Stimulated activated CD8-positive, alpha-beta memory T cell treated with anti-CD3 and anti-CD28 coated beads, Interleukin-15, amount 100 ng/mL, for 4 hours (primary cell): ENCODE results near the gene SPC24.
A peak's percentile ranks its signal among the peaks of the same experiment; 100 is the strongest.
"Not testable (repeated sequence)": the region's sequence is repeated elsewhere in the genome, so short reads cannot be mapped to it uniquely, and the experiment has no call there.

Experiments
- DNase-seq, 2 donors: peaks; one replicate each; pipeline ENCODE4 v3.0.0-alpha.2; 2020; ENCODE audit warnings: low read depth in 2 of 2

Gene SPC24

DNA sequence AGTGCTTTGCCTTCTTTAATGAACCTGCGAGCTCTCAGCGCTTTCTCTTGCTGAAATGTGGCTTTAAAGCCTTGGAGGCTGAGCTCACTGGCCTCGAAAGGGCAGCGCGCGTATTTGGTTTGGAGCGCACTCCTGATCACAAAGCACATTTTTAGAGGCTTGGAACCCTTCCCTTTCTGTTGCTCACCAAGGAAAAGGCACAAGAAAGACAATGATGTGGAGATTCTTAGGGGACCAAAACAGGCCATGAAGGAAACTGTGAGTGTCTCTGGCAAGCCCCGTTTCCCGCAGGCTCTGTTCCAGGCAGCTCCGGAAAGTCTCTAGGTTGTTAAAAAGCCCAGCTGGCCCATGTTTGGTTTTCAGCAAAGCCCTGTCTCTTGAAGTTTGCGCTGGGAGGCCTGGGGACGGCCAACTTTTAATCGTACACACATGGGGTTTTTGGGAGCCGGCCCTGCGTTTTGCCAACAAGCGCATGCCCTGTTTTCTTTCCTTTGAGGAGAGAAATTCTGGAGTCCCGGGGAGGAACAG lies 9.4 kb upstream of the SPC24 start:
- no peak for DNase-seq

DNA sequence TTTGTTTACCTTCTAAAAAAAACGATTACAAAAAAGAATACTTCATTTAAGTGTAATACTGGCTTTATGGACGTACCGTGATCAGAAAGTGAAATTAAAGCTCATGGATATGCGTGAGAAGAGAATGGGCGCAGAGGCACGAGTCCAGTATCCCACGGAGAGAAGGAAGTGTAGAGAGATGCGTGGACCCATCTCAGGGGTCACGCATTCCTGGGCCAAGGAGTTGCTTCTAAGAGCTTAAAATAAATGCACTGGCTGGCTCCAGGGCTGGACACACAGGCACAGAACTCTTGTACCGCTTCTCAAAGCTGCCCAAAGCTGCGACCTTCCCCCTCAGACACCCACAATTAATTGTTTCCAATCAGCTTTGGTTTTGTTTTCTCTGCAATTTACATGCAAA lies 8.7 kb upstream of the SPC24 start:
- no peak for DNase-seq

DNA sequence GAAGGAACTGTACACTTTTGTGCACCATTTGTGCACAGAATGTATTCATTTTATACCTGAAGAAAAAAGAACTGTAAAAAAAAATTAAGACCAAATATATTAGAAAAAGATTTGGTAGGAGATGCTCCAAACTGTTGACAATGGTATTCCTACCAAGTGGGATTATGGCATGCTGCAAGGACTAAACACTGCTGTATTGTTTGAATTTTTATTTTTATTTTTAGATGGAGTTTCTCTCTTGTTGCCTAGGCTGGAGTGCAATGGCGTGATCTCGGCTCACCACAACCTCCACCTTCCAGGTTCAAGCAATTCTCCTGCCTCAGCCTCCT lies 4.8 kb upstream of the SPC24 start:
- DNase-seq: not testable (repeated sequence)

DNA sequence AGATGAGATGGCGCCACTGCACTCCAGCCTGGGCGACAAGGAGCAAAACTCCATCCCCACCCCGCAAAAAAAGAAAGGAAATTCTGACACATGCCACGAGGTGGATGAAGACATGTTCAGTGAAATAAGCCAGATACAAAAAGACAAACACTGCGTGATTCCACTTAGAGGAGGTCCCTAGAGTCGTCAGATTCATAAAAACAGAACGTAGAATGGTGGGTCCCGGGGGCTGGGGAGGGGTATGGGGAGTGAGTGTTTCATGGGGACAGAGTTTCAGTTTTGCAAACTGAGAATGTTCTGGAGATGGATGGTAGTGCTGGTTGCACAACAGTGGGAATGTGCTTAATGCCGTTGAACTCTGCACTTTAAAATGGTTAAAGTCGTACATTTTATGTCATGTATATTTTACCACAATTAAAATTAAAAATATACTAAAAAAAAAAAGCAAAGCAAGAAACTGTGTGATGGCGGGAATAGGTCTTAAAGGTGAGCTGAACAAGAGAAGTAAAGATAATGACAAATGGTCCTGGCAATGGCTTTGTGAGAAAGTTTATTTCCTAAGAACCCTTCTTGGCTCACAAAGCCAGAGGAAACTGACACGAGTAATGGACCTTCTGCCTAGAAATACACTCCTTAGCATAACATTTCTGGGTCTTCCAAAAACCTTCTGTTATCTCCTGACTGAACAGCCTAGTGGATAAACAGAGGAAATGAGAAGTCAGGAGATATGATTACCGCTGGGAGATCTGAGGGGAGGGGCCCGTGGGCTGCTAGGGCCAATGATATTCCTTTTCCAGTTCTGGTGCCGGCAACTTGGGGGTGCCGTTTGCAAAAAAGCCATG lies 4.2 kb upstream of the SPC24 start:
- DNase-seq: no peak

DNA sequence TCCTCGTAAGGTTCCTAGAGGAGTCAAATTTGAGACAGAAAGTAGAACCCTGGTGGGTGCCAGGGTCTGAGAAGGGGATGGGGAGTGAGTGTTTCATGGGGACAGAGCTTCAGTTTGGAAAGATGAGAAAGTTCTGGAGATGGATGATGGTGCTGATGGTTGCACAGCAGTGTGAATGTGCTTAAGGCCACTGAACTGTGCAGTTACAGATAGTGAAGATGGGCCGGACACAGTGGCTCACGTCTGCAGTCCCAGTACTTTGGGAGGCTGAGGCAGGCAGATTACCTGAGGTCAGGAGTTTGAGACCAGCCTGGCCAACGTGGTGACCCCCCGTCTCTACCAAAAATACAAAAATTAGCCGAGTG lies 917 bp downstream of the SPC24 start:
- DNase-seq: no peak

DNA sequence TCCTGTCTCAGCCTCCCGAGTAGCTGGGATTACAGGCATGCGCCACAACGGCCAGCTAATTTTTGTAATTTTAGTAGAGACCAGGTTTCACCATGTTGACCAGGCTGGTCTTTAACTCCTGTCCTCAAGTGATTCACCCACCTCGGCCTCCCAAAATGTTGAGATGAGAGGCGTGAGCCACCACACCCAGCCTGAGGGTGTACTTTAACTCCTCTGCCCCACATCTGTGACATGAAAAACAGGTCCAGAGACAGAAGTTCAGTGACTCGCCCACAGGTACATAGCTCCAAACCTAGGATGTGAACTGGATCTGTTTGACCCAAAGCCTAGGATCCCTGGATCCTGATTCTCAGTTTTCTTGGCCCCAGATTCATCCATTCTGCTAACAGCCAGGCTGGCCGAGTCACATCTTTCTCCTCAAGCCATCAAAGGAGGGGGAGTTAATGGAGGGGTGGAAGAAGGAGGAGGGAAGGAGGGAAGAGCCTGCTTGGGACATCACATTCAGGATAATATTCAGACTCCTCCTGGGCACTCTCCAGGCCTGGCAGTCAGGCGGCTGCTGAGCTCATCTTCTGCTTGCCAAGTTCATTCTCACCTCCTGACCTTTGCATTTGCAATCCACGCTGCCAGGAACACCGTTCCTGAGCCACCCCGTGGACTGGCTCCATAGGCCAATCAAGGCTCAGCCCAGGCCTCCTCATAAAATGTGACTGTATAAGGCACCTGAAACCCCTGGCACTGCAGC lies 3.1 kb downstream of the SPC24 start:
- DNase-seq: no peak

DNA sequence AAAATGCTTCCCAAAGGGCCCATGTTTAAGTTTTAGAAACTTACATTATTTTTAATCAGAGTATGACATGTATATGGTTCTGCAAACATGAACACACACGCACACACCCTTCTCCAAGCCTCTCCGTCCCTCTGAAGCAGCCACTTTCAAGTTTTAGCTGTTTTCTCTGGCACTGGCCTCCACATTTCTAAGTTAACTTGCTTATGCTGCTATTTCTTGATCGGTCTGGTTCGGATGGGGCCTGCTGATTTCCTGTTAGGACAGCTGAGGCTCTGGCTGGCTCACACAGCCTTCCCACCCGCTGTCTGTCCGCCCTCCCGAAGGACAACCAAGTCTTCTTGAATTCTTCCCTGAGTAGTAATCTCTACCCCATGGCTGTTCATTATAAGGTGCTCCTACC lies 4.4 kb downstream of the SPC24 start:
- no peak for DNase-seq

DNA sequence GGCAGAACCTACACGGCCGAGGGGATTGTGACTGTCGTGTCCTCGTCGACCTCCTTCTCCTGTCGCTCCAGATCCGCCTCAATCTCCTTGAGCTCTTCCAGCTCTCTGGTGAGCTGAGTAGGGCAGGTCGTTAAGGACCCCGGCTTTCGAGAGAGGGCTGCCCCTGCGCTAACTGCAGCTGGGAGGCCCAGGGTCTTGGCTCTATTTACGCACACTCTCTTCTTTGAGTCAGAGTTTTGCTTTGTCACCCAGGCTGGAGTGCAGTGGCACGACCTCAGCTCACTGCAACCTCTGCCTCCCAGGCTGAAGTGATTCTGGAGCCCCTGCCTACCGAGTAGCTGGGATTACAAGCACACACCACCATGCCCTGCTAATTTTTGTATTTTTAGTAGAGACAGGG lies 7.6 kb downstream of the SPC24 start:
- DNase-seq: no peak

DNA sequence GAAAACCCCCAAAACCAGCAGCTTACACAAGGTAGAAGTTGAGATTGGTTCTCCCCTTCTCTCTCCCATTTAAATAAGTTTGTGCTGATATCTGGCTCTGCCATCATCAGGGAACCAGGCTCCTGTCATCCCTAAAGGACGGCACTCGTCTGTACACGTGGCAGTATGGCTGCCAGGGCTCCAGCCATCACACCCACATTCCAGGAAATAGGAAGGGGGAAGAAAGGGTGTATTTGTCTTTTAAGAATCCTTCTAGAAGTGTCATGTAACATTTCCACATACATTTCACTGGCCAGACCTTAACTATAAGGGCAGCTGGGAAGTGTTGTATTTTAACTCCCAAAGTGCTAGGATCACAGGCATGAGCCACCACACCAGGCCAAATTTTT lies 10.1 kb downstream of the SPC24 start:
- no peak for DNase-seq

DNA sequence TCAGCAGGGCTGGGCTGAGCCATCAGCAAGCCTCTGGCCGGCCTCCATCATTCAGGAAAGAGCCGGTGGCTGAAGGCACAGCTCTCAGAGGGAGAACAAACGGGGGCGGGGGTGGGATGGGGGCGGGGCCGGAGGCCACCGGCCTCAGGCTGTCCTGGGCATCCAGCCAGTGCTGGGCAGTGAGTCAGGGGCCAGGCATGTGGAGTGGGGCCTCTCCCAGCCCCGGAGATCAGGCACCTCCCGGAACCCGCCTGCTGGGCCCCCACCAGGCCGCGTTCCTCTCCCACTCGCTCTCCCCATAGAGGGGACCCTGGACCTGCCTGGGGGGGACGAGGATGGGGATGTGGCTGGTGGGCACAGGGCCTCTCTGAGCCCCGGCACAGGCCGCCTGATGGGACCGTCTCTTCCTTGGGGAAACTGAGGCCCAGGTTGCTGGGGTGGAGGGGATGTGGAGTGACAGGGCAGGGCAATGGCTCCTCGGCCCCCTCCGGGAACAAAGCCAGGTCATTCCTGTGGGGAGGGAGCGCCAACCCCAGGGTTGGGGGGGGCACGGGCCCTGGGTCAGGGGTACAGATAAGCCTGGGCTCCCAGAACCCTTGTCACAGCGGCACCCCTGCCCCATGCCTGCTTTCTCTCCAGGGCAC lies 12.9 kb downstream of the SPC24 start:
- DNase-seq: no peak

DNA sequence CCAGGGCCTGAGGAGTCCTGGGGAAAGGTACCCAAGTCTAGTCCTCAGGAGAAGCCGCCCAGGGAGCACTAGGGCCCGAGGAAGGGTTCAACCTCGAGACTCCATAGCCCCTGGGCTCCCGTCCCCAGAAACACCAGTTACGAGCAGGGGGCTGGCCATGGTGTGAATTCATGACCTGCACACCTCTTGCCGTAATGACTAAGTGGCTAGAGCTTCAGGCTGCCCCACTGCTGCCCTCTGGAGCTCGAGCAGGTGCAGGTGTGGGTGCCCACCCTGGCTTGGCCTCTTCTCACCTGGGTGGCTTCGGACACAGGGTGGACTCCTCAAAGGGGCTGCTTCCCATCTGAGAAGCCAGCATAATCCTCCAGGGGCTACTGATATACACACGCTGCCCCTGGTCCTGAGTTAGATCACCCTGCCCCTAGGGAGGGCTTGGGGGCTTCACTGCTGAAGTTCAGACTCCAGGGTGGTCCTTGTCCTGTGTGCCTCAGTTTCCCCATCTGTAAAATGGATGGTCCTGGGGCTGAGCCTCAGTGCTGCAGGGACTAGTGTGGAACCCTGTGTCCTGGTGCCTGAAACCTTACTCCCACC lies 13.6 kb downstream of the SPC24 start:
- DNase-seq: no peak

DNA sequence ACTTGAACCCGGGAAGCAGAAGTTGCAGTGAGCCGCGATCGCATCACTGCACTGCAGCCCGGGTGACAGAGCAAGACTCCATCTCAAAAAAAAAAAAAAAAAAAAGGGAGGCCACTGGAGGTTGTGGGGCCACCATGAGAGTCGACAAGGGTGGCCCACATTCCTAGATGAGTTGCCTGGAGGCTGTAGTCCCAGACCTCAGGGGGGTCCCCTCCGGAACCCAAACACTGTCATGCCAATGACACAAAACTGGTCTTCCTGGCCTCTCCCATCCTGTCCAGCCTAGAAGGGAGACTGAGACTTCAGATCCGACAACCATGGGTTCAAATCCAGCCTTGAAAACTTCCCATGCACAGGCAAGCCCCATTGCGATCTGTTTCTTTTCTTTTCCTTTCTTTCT lies 14.7 kb downstream of the SPC24 start:
- no peak for DNase-seq

DNA sequence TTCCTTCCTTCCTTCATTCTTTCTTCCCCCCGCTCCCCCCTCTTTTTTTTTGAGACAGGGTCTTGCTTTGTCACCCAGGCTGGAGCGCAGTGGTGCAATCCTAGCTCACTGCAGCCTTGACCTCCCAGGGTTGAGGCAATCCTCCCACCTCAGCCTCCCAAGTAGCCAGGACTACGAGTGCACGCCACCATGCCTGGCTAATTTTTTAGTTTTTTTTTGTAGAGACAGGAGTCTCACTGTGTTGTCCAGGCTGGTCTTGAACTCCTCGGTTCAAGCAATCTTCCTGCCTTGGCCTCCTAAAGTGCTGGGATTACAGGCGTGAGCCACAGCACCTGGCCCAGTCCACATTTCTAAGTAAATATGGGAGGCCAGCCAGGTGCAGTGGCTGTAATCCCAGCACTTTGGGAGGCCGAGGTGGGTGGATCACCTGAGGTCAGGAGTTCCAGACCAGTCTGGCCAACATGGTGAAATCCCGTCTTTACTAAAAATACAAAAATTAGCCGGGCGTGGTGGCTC lies 15.5 kb downstream of the SPC24 start:
- DNase-seq: not testable (repeated sequence)

DNA sequence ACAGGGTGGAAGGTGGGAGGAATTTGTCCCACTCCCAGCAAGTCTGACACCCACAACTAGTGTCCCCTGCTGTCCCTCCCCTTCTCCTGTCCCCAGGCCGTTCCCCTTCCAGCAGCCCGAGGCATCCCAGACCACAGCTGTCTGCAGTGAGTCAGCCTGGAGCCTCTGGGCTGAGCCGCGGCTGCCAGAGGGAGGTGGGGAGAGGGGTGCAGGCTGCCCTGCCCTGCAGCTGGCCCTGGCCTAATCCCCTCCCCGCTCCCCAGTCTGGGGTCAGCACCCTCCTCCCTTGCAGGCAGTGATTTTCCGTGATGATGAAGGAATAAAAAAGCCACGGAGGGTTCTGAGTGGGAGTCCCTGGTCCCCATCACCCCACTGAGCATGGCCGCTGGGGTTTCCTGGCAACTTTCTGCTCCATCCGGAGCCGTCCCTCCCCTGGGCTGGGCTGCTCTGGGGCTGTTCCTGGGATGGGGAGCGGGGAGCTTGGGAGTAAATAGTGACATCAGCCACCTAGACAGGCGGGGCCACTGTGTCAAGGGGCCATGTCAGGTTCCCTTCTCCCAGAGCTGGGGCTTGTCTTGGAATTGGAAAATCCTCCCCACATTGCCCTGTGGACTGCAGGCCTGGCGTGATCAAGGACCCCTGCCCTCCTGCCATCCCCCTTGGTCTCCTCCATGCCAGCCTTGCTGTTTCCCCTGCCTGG lies 16.8 kb downstream of the SPC24 start:
- no peak for DNase-seq

DNA sequence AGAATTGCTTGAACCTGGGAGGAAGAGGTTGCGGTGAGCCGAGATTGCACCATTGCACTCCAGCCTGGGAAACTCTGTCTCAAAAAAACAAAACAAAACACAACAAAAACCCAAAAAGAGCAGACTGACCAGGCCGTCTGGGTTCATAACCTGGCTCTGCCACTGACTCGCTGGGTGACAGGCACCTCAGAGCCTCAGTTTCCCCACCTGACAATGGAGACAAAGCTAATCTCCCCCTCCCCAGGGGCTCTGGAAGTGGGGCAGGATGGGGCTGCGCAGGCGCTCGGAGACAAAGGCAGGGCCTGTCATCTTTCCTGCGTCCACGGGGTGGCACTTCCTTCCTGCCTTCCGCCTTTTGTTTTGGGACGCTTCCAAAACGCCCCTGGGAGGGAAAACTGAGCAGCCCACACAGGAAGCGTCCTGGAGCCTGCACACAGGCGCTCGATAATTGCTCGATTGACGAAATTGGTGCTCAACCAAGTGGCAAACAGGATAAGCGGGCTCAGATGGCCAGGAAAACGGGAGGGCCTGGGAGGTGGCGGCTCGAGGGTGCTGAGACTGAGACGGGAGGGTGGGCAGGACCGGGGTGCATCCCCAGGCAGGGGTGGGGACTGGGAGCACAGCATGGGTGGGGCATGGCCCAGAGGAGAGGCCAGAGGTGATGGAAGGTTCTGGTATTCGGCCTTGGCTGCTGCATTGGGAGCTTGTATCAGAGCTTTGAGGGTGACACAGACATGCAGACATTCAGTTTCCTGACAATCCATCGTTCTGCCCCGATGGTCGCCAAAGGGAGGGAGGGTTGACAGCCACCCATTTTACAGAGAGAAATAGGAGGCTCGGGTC lies 17.8 kb downstream of the SPC24 start:
- peak in 1 of 2 donors; percentile 12 for DNase-seq

DNA sequence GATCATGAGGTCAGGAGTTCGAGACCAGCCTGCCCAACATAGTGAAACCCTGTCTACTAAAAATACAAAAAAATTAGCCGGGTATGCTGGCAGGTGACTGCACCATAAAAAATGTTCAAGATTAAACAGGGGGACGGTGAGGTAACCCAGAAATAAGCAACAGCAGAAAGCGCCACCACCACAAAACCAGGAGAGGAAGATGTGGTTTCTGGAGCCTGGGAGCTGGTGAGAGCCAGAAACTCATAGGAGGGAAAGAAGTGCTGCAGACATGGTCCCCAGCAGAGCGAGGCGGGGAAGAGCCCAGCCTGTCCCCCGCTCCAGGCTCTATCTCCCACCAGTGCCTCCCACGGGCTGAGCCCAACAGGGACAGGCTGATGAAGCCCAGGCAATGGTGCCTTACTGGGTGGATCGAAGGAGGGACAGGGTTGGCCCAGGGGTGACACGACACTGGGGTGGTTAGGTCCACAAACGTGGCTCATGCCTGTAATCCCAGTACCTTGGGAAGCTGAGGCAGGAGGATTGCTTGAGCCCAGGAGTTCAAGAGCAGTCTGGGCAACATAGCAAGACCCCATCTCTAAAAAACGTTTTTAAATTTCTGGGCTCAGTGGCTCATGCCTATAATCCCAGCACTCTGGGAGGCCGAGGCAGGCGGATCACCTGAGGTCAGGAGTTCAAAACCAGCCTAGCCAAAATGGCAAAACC lies 19.0 kb downstream of the SPC24 start:
- no peak for DNase-seq

DNA sequence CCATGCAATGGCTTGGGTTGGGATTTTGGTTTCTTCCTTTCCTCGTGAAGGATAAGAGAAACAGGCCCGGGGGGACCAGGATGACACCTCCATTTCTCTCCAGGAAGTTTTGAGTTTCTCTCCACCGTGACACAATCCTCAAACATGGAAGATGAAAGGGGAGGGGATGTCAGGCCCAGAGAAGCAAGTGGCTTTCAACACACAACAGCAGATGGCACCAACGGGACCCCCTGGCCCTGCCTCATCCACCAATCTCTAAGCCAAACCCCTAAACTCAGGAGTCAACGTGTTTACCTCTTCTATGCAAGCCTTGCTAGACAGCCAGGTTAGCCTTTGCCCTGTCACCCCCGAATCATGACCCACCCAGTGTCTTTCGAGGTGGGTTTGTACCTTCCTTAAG lies 24.1 kb downstream of the SPC24 start:
- no peak for DNase-seq

DNA sequence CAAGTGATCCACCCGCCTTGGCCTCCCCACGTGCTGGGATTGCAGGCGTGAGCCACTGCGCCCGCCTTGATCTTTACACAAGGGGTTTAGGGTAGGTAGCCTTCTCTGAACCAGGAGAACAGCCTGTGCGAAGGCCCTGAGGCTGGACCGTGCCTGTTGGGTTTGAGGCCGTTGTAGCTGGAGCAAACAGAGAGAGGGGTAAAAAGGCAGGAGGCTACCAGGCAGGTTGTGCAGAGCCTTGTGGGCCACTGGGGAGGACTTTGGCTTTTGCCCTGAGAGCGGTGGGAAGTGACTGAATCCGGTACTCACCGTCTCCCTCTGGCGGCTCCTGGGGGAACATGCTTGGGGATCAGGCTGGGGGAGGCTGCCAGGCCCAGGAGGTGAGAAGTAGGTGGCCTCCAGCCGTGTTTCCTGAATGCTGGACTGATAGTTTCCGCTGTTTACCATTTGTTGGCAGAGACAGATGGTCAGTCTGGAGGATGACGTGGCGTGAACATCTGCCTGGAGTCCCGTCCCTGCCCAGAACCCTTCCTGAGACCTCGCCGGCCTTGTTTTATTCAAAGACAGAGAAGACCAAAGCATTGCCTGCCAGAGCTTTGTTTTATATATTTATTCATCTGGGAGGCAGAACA lies 24.6 kb downstream of the SPC24 start:
- peak; percentile 13 to 27 for DNase-seq

DNA sequence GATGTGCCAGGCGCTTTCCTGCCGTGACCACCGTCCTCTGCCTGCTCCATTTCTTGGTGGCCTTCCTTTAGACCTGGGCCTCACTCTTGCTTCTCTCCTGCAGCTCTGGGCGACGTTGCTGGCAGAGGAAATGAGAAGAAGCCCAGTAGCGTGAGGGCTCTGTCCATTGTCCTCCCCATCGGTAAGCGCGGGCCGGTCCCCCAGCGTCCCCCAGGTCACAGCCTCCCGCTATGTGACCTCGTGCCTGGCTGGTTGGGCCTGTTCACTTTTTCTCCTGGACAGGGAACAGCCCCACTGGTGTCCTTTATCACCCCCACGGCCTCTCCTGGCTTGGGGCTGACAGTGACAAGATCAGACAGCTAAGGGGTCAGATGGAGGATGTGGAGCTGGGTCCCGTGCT lies 27.7 kb downstream of the SPC24 start:
- no peak for DNase-seq
